Left kidney (tissue), 2 donors: Measurements from ENCODE around the gene TTC7B. TPM values are rescaled to one million over a fixed set of nuclear protein-coding genes. Genes with fewer than 3 reads are reported as not detected.

Source experiments
- DNase-seq: peaks from one replicate; pipeline ENCODE4 v3.0.0-alpha.2; 2013
- polyA plus RNA-seq: library from polyadenylated mRNA; unstranded; fragments of 120-200 nt; gene quantifications from one replicate; pipeline ENCODE4 v1.2.1, GENCODE V29; 2013; ENCODE audit not compliant: insufficient read length

Gene TTC7B
- polyA plus RNA-seq, 1 donor: 46.4 TPM

DNA sequence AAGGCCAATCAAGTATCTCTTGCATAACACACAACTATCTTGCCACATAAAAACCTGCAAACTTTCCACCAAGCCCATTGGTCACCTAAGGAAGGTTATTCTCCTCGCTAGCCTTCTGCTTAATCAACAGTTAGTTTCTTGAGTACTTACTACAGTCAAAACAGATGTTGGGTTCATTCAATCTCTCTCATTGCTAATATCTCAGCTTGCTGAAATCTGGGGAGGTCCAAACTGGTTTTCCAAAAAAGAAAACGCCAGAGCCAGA, 74.6 kb downstream of the TTC7B start:
- no peak for DNase-seq

DNA sequence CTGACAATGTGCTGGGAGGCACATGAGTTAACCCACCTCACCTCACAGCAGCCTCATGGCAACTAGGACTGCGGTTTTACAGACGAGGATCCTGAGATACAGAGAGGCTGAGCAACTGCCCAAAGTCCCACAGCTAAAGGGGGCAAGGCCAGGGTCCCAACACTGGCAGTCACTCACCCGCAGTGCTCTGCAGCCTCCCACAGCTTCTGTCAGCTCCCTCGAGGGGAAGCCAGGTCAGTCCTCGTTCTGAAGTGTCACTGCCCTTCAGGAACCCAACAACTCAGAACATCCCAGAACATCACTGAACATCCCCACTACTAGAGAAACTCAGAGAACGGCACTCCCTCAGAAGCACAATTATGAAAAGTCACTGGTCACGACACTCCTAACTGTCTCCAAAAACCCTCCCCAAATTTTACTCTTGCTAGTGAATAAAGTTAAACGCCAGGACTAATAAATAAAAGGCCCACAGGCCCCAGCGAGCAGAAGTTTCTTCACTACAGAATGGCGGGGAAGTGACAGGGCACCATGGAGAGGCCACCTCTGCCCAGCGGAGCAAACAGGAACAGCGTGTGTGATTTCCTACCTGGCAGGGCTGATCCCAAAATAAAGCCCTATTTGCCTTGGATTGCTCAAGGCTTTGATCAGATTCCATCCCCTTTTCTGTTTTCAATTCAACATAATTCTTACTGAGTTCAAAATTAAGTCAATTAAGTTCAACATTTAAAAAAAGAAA, 75.1 kb downstream of the TTC7B start:
- DNase-seq: no peak

DNA sequence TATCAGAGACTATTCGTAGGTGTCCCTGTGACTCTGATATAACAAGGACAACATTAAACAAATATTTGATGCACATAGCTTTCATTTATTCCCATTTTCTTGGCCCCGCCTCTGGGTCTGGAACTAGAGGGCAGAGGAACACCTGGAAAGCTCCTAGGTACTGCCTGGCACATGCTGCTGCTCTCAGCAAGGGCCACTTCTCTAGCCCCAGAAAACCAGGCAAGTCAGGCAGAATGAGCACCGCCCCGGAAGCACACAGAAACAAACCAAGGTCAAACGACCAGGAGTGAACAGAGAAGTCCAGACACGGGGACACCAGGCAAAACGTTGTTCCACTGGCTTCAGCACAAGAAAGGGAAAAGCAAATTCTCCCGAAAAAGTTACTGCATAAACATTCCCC, 76.1 kb downstream of the TTC7B start:
- no peak for DNase-seq

DNA sequence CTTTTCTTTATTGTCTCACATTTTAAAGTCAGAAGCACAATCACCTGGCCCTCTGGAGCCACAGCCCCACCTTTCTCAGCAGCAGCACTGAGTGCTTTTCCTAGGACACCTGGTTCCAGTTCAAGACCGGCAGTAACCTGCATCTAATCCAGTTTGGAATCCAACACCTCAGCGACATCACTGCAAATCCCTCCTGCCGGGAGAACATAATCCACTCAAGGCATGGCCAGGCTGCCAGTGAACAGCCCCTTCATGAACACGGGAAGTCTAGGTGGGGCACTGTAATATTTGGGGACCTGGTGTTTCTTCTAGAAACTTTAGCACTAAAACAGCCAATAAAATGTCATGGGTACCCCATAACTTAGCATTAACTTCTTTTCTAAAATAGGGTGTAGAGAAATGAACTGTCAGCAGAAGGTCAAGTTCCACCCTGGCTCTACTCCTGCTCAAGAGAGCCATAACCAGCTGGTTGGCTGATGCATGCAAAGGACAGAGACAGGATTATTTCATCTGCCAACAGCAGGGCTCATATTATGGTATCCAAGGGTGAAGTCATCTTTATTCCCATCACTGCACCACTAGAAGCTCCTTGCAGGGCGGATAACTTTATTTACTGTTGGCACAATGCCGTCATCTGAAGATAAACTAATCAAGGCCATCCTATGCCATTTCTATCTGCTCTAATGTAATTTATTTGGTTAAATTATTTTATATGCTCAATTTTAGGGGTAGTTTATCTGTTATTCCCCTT, 76.7 kb downstream of the TTC7B start:
- no peak for DNase-seq

DNA sequence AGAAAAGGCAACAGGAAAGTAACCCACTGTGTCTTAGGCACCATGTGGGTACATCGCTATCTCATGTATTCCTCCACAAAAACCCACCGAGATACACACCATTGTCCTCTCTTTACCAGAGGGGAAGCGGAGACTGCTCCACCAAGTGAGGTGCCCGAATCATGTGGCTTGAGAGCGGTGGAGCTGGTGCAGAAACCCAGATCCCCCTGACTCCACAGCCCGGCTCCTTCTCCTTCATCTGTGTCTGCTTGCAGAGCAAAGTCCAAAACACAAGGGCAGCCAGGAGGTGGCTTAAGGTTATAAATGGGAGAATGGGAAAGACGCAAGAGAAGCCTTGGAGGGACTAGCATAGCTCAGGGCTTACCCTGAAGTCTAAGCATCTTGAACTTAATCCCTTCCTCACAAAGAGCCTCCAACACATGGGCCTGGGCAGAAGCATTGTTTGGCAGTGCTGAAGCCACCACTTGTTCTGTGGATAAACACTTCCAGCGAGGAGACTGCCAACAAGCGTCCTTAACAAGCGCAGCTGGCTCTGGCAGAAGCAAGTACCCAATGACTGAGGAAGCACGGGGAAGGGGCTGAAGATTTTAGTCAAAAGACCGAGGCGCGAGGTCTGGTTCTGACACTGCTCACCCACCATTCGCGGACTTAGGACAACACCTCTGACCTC, 83.0 kb downstream of the TTC7B start:
- DNase-seq: no peak

DNA sequence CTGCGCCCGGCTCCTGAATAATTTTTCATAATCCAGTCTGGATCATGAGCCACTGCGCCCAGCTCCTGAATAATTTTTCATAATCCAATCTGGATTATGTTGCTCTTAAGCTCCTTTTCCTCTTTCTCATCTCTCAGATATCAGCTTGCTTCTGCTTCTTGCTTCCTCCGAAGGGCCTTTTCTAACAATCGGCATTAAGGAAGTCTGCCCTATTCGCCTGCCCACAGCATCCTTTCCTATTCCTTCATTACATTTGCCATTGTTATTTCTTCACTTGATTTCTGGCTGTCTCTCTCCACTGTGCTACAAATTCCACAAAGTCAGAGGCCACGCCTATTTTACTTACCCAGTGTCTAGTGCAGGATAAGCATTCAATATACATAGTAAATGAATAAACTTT, 83.5 kb downstream of the TTC7B start:
- no peak for DNase-seq

DNA sequence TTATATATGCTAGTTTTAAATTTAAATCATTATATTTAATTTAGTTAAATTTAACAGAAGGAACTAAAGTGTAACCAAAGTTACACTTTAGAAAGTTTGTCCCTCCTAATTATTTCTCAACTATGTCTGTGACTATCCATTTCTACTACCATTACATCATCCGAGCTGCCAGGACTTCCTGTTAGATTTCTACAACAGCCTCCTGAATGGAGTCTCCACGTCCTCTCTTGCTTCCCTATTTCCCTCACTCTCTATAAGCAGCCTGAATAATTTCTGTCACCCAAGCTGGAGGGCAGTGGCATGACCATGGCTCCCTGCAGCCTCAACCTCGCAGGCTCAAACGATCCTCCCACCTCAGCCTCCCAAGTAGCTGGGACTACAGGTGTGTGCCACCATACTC, 84.1 kb downstream of the TTC7B start:
- no peak for DNase-seq

DNA sequence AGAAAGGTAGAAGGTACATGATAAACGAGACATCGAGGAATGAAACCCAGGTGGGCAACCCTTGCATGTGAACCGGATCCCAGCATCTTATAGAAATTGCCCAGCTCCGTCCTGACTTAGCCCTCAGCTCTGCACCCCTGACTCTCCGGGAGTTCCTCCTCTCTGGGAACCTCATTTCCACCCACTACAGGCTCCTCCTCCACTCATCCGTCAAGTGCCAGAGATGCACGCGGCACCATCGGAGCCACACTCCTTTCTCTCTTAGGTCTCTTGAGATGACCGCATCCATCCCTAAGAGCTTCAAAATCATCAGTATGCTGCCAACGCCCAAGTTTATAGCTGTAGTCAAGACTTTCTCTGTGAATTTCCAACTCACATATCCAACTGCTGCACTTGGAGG, 84.7 kb downstream of the TTC7B start:
- no peak for DNase-seq

DNA sequence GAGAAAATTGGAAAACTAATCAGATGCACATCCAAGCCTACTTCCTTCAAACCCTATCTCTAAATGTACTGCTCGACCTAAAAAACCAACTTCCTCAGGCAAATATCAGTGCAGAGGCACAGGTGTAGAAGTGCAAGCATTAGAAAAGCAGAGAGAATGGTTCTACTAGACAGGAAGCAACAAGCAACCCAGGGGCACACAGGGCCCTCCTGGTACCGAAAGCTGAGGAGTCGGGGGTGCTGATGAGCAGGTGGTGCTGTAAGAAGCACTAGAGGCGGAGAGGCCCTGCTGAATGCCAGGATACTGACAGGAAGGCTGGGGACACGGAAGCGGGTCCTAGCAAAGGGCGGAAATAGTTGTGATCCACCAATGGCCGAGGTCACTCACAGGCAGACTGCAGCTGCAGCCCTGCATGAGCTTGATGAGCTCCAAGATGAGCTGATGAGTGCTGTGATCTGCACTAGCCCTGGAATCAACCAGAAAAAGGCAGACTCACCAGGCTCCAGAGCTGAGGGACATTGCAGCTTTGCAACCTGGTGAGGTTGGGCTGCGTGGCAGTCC, 85.9 kb downstream of the TTC7B start:
- DNase-seq: no peak

DNA sequence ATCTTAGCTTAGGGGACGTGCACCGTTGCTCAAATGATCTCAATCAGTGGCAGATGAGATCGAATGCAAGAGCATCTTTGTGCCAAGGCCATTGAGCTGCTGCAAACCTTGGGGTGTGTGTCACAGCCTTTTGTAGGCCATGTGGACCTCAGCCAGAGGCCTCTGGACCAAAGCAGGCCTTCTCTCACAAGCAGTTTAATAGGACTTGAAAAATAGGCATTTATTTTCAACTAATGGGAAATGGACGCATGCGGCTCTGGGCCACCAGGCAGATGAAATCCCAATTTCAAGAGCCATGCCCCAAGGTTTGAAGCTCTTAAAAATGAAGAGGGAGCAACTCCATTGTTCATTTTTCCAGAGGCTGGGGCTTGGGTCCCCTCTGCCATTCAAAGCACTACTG, 87.3 kb downstream of the TTC7B start:
- DNase-seq: no peak

DNA sequence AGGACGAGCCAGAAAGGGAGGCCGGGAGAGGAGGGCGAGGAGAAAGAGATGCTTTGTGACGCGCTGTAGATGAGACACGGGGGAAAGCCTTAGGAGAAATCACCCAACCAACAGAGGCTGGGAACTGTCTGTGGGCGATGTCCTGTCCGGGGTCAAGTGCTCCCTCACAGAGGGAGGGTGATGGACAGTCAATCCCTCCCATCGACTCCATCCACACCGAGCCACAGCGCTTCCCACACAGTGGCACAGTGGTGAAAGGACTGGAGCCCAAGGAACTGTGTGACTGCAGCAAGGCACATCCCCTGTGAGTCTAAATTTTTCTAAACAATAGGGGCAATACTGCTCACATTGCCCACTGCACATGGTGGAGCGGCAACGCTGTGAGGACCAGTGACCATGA, 89.1 kb downstream of the TTC7B start:
- no peak for DNase-seq

DNA sequence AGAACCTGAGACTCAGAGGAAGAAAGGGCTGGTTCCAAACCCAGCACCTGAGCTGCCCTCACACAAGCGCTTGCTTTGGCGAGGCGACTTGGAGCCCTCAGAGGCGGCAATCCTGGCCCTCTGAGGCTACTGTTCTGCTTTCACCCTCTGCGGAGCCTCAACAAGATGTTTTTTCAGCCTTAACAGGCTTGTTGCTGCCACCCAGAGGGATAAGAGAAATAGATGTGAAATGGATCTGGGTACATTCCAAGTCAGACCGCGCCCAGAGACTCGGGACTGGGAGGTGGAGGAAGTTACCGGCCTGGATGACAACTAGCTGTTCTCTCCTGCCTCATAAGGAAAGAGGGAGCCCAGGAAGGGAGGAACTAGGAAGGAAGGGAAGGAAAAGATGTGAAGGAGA, 89.6 kb downstream of the TTC7B start:
- peak; percentile 49 for DNase-seq

DNA sequence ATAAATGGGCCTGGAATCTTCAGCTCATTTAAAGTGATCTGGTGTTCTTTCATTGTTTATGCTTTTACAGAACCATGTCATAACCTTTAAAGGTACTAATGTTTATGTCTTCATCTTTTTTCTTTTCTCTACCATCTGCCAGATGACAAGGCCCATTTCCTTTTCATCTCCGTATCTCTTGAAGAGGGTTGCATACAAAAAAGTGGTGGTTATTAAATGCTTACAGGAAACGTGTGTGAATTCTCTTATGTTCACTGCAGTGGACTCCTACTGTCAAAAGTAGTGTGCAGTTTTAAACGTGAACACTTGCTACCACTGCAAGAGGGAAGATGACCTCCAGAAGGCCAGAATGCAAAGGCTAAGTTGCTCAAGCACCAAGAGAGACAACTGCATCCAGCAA, 91.4 kb downstream of the TTC7B start:
- DNase-seq: no peak

DNA sequence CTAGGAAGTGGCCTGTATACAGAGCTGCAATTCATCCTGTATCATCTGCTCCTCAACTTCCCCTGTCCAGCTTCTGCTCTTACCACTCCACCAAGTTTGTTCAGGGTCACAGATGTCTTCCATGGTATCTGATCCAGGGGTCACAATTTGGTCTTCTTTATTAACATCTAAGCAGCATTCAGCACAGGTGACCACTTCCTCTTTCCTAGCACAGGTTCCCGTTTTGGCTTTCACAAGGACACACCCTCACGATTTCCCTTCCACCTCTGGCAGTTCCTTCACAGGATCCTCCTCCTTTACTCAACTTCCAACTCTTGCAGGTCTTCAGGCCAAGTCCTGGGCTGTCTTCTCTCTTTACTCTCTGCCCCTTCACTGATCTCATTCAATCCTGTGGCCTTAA, 93.6 kb downstream of the TTC7B start:
- DNase-seq: no peak

DNA sequence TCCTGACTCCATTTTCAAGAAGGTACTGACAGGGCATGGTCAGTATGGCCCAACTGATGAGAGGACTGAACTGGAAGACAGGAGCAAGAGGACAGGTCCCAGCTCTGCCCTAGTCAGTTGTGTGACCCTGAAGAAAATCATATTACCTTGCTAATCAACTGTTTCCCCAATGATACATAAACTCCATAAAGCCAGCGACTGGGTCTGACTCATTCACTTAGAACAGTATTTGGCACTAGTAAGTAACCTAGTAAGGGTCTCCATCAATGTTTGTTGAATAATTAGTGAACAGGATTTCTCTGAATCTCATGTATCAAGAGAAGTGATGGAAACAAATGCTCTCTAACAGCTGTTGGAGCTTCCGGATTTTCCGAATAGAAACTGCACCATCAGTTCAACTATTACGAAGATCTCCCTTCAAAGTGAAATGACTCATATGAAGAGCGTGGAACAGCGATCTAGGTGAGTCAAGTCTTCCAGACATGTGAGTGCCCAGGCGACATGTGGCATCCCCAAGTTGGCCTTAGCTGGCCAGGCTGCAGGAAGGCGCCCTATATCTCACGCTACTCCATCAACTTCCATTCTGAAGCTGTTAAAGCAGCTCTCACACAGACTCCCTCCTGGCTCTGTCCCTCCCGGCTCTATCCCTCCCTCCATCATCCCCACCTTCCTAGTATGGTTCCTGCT, 94.5 kb downstream of the TTC7B start:
- DNase-seq: no peak

DNA sequence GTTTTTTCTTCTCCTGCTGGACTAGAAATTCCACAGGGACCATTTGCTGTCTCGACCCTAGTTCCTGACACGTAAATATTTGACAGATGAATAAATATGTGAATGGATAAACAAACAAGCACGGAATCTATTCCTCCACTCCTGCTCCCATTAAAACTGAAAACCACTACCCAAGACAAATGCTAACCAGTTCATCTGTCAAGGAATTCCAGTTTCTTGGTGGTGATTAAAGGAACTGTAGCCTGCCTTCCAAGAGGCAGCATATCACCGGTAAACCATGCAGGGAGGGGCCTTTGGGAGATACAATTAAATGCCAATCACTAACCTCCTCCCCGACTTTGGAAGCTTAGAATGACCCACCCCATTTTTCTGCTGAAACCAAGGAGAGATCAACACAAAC, 95.4 kb downstream of the TTC7B start:
- DNase-seq: no peak

DNA sequence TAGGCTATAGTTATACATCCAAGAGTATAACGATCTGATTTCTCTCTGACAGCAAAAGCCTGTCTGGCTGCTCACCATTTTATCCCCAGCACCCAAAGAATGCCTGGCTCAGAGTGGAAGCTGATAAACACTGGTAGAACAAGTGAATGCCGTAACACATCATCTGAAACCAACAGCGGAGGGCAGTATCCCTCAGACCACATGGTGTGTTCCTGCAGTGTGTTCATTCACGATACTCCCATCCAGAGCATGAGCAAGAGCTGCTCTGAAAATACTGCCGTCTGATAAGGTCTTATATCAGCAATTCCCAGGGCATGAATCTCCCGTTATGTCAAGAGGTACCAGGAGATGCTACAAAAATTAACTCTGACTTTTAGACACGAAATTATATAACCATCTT, 95.9 kb downstream of the TTC7B start:
- DNase-seq: no peak

DNA sequence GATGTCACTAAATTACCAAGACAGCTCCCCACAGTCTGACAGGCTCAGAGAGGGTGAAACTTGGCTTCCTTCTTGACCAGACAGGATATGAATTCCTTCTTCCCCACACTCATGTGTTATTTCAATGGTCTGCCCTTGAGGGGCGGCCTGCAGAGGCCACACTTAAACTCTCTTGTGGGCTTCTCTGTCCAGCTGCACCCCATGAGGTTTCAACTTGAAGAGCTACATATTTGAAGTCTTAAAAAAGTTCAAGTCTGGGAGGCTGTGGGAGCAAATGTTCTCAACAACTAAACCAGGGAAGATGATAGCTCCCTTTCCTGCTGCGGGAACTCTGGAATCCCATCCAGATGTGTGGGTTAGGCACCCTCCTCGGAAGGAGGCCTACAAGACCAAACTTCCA, 98.3 kb downstream of the TTC7B start:
- DNase-seq: no peak

DNA sequence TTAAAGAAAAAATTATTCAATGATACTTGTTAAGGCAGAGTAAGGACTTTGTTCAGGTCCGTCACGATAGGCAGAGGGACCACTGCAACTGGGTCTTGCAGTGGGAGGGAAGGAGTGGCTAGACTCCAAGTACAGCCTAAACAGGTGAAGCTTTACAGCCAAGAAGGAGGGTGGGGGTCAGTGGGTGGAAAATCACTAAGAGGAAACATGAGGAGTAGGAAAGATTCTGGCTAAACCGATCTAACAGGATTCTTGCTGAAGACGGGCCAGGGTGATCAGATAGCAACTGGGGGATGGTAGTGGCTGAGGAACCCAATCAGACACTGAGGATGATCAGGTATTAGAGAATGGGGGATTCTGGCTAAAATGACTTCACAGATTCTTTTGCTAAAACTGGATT, 100.2 kb downstream of the TTC7B start:
- DNase-seq: no peak

DNA sequence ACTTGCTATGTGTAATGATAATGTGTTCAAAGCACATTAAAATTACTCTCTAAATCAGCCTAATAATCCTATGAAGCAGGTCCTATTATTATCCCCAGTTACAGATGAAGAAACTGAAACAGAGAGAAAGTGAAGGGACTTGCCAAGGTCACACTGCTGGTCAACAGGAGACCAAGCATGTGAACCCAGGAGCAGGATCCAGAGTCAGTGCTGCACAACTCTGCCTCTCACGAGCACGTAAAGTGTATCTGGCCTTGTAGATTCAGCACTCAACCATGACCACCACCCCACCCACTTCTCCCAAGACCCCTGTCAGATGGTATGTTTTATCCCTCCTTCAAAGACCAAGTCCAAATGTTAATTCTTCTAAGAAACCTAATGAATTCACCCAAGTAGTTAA, 100.7 kb downstream of the TTC7B start:
- DNase-seq: no peak

DNA sequence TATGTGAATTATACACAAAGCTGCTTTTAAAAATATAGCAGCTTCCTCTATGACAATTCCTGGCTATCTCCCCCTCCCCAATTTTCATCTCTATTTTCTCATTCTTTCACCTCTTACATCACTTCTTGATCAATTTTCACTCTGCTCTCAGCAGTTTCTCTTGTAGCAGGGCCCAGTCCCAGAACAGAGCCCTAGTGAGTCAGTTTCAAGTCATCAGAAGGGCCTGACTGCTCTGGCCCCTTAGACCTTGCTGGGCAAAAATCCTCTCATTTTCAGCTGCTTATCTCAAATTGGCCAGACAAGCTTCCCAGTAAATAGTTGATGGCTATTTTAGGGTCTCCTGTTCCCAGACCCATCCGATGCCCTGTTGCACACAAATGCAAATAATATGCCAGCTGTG, 101.4 kb downstream of the TTC7B start:
- no peak for DNase-seq

DNA sequence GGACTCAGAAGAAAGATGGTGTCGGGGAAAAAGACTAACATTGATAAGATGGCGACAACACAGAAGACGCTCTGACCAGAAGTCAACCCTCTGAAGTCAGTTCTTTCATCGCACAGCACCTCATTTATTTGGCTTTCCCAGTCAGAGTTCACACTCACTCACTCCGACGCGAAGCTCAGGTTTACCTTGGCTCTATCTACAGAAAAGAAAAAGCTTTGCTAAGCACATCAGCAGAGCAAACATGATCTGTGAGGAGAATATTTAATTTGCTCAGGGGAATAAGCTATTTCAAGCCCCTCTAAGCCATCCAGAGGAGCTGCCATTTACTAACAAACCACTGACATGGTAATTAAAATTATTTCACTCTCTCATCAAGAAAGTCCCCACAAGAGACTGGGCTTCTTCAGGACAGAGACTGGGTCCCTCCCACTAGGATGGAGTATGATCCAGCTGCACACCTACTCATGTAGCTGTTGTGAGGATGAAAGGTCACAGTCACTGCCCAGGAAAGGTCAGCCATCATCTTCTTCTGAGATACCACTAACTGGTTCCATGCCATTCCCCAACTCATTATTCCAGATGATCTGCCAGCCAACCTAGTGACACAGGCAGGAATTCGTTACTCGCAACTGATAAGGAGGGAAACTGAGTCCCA, 111.4 kb downstream of the TTC7B start:
- no peak for DNase-seq
